NCI-H128 (cell line): Measurements from ENCODE around the gene GALNT17.
"Not testable (repeated sequence)": the region's sequence is repeated elsewhere in the genome, so short reads cannot be mapped to it uniquely, and the experiment has no call there.

Experiments used
- DNase-seq: peaks from one replicate; lab custom pipeline; 2025; ENCODE audit not compliant: unreplicated experiment; lab: John Stamatoyannopoulos, UW

The GALNT17 gene

GRCh38 chr7:71541707-71542353 lies 409.9 kb downstream of the GALNT17 start:
- no peak for DNase-seq

DNA sequence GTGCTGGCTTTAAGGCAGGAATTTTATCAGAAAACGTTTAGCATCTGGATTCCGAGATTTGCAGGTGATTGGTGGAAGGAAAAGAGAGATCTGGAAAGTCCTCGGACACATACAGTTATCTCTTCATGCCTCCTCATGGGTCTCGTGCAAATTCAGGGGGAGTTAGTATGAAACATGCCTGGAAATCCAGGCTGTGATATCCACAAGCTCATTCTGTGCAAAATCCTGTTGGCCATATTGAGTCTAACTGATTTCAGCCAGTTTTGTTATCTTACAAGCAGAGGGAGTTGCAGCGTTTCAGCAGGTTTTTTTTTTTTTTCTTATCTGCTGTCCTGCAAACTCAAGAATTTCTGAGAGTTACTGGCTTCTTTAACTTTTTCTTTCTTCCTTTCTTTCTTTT lies 411.5 kb downstream of the GALNT17 start:
- DNase-seq = no peak

DNA sequence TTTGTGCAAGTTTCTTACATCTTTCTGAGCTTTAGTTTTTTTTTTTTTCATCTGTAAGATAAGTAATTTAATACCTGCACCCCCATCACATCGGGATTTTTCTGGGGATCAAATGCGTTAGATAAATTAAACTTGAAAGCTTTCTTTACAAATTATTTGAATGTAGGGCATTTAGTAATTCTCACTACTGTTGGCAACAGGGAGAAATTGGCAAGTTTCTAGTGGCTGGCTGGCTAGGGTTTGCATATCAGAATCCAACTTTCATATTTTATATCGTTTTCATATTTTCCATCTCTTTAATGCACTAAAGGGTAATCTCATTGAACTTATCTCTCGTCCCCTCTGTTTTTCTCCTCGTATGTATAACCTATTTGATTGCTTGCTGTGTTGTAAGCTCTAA lies 412.9 kb downstream of the GALNT17 start:
- no peak for DNase-seq

DNA sequence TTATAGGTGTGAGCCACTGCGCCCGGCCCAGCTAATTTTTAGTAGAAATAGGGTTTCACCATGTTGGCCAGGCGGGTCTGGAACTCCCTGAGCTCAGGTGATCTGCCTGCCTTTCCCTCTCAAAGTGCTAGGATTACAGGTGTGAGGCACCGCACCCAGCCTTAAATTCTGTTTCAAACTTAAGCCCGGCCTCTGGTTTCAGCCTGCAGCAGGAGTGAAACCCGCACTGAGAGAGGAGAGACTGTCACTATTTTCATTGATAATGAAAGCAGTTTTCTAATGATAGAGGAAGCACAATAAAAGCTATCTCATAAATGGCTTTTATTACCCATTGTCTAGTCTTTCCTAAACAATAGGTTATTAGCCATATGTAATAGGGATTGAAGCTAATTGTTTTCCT lies 415.5 kb downstream of the GALNT17 start:
- no peak for DNase-seq

GRCh38 chr7:71548746-71549145 lies 416.8 kb downstream of the GALNT17 start:
- no peak for DNase-seq

DNA sequence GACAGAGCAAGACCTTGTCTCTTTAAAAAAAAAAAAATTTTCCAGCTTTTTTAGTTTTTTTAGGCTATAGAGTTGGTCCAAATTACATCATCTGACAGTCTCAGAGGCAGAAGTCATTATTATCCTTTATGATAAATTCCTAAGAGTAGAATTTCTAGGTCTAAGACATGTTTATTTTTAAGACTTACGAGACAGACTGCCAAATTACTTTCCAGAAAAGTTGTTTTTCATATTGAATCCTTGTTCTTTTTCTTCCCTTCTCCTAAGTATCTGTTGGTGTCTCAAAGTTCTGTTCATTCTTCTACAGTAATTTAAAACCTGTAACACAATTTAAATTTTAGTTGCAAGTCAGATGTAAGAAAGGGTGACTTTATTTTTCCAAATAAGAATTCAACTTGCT lies 421.4 kb downstream of the GALNT17 start:
- DNase-seq = no peak

DNA sequence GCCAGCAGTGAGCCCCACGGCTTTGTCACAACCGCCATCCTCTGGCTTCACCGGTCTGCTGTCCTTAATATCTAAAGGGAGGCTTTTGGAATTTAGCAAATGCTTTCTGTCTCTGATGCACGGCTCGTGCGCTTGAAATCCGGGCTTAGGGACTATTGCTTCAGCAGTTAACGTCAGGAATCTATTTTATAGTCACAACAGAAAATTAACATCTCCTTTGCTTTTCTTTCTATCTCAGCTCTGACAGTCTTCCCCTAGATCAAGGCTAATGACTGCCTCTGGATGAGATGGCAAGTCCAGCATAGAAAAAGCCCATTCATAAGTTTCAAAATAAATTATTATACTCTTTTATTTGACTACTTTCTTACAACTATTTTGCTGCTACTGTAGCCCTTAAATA lies 423.8 kb downstream of the GALNT17 start:
- DNase-seq = no peak

- no peak for DNase-seq
These were observed 427.1 kb downstream of the GALNT17 start for GRCh38 chr7:71558806-71559613.

- no peak for DNase-seq
These were observed 428.5 kb downstream of the GALNT17 start for GRCh38 chr7:71560354-71560995.

DNA sequence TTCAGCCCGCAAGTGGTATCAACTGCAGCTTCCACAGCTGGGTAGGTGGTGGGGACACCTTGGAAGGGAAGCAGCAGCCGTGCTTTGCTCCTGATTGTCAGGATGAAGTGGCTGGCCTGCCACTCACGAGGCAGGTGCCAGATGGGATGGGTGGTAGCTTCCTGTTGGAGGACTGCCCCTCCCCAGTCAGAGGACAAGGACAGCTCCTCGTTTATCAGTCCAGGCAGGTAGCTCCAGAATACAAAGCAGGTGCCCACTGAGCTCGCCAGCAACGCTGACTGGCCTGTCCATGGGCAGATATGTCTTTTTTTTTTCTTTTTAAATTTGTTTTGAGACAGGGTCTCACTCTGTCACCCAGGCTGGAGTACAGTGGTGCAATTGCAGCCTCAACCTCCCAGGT lies 431.3 kb downstream of the GALNT17 start:
- no peak for DNase-seq

DNA sequence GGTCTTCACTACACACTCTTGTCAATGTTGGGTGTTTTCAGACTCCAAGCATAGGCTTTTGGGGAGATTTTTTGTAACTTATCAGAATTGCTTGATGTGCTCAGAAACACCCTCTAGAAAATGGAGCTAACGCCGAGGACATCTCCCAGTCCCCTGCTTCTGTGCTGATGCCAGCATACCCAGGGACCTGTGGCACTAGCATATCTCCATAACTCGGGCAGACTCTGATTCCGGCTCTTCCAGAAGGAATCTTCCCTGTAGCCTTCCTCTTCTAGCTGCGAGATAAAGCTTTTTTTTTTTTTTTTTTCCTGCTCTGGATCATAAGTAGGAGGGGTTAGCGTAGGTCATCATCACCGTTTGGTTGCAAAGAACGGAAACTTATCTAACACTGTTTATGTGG lies 434.4 kb downstream of the GALNT17 start:
- DNase-seq = no peak

GRCh38 chr7:71566991-71567390 lies 435.0 kb downstream of the GALNT17 start:
- no peak for DNase-seq

- DNase-seq = no peak
These were observed 442.4 kb downstream of the GALNT17 start for GRCh38 chr7:71574153-71574860.

- DNase-seq = no peak
These were observed 448.1 kb downstream of the GALNT17 start for GRCh38 chr7:71580027-71580426.

DNA sequence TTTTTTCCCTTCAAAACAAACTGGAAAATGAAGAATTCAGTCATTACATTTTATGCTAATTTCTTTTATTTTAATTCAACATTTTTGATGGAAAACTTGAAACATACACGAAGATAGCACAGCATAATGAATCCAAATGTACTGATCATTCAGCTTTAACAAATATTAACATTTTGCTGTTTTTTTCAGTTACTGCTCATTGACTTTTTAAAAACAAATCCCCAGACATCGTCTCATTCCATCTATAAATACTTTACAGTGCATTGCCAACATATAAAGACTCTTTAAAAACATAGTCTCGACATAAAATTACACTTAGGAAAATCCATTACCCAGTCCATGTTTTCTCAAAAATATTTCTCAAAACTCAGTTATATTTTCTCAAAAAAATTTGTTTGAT lies 452.3 kb downstream of the GALNT17 start:
- DNase-seq = no peak

DNA sequence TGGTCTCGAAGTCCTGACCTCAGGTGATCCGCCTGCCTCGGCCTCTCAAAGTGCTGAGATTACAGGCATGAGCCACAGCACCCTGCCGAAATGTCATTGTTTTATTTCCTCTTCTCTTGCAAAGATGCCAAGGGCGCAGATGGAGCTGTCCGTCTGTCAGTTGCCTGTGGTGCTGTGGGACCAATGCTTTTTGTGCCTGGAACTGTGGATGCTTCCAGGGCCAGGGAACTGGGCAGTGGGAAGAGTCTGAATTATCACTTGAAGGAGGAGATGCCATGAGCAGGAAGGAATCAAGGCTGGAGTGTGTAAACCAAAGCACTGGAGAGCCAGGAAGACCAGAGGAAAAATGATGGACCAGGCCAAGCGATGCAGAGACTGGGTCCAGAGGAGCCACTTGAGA lies 459.9 kb downstream of the GALNT17 start:
- no peak for DNase-seq

DNA sequence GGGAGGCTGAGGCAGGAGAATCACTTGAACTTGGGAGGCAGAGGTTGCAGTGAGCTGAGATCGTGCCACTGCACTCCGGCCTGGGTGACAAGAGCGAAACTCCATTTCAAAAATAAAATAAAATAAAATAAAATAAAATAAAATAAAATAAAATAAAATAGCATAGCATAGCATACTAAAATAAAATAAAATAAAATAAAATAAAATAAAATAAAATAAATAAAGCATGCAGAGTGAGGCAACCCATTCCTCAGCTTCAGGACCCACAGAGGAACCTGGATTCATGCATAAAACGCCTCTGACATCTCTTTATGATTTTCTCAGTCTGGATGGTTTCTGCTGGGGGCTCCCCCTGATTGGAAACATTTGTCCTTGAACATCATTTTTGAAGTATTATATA lies 460.4 kb downstream of the GALNT17 start:
- DNase-seq = not testable (repeated sequence)

GRCh38 chr7:71594736-71595135 lies 462.8 kb downstream of the GALNT17 start:
- DNase-seq = no peak

DNA sequence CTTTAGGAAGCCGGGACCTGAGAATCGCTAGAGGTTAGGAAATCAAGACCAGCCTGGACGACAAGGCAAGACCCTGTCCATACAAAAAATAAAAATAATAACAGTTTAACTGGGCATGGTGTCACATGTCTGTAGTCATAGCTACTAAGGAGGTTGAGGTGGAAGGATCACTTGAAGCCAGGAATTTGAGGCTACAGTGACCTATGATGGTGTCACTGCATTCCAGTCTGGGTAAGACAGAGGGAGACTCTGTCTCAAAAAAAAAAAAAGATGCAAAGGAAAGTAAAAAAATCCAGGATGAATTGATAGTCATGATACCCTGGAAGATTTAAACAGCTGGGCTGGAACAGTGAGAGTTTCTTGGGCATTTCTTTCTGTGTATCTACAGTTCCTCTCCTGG lies 463.2 kb downstream of the GALNT17 start:
- DNase-seq = no peak

DNA sequence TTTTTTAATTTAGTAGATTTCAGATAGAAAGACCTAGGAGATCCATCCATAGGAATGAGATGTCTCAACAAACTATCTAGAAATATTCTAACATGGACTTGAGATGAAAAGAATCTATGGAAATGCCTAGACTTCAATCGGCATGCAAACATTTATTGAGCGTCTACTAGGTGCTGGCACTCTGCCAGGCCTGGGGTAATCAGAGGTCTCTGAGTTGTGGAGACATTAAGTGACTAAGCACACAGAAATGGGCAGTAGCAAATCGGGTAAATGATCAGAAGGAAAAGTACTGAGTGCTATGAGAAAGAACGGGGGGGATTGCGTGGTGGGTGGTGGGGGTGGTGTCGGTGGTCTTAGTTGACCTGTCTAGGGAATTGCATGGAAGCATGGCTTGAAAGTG lies 466.6 kb downstream of the GALNT17 start:
- DNase-seq = no peak

GRCh38 chr7:71601851-71602250 lies 469.9 kb downstream of the GALNT17 start:
- DNase-seq = no peak
